WTC11 (cell line): ENCODE measurements around the gene LAMC2.

Experiments used
- MAX ChIP-seq: sonication (generic); formaldehyde crosslinking; IDR thresholded peaks from 2 replicates; pipeline ENCODE4 v1.8.0; 2022; ENCODE audit warnings: mild to moderate bottlenecking, missing genetic modification reagents
- USF2 ChIP-seq: sonication (generic); formaldehyde crosslinking; IDR thresholded peaks from 2 replicates; pipeline ENCODE4 v1.8.1; 2023; ENCODE audit warnings: mild to moderate bottlenecking, missing genetic modification reagents, moderate library complexity

GRCh38 chr1:183159960-183160359 is 26.1 kb upstream of the LAMC2 start:
- no peak for TF ChIP-seq USF2
- TF ChIP-seq MAX (CRISPR knock-in tag) = no peak
